Neural cell (in vitro differentiated cells): ENCODE data around the gene XDH. TPM values are rescaled to one million over a fixed set of nuclear protein-coding genes. Genes with fewer than 3 reads are reported as not detected.

Experiments
- H2AFZ ChIP-seq: fragments of 200-600, 300-800 bp; sonication (generic), shearing (Covaris generic); 2 replicates; pipeline ENCODE4 v1.6.0; 2014; ENCODE audit warnings: low read depth, mild to moderate bottlenecking, antibody characterized with exemption, low read length, moderate library complexity
- H3F3A ChIP-seq: fragments of 200-600 bp; shearing (Covaris generic); 2 replicates; pipeline ENCODE4 v1.6.1; 2016; ENCODE audit warnings: mild to moderate bottlenecking, moderate library complexity, mixed read lengths, antibody characterized with exemption, low read length; ENCODE audit not compliant: insufficient read depth, poor library complexity, severe bottlenecking
- H3K27ac ChIP-seq: fragments of 200-600, 300-800 bp; sonication (generic), shearing (Covaris generic); 2 replicates; pipeline ENCODE4 v1.5.1; 2014; ENCODE audit warnings: mild to moderate bottlenecking, low read length, moderate library complexity
- H3K27me3 ChIP-seq: fragments of 300-800, 200-600 bp; sonication (generic), shearing (Covaris generic); 2 replicates; pipeline ENCODE4 v1.6.0; 2014; ENCODE audit warnings: mild to moderate bottlenecking, low read depth, low read length, moderate library complexity; ENCODE audit not compliant: insufficient read depth
- H3K36me3 ChIP-seq: fragments of 300-800, 200-600 bp; sonication (generic), shearing (Covaris generic); 2 replicates; pipeline ENCODE4 v1.5.1; 2014; ENCODE audit warnings: mild to moderate bottlenecking, antibody characterized with exemption, low read length, moderate library complexity; ENCODE audit not compliant: insufficient read depth
- H3K4me2 ChIP-seq: fragments of 300-800, 200-600 bp; sonication (generic), shearing (Covaris generic); 2 replicates; pipeline ENCODE4 v1.6.0; 2014; ENCODE audit warnings: mild to moderate bottlenecking, low read length
- H3K4me3 ChIP-seq: fragments of 300-800, 200-600 bp; sonication (generic), shearing (Covaris generic); 2 replicates; pipeline ENCODE4 v1.5.1; 2014; ENCODE audit warnings: mild to moderate bottlenecking, low read length, moderate library complexity
- H3K79me2 ChIP-seq: fragments of 200-600 bp; shearing (Covaris generic); replicated peaks from 2 replicates; pipeline ENCODE4 v1.6.0; 2014; ENCODE audit warnings: mild to moderate bottlenecking, low read length, moderate library complexity; ENCODE audit not compliant: insufficient read depth
- H3K9ac ChIP-seq: fragments of 300-800, 200-600 bp; sonication (generic), shearing (Covaris generic); 2 replicates; pipeline ENCODE4 v1.6.1; 2016; ENCODE audit warnings: mild to moderate bottlenecking, low read length, mixed read lengths
- H3K9me2 ChIP-seq: fragments of 200-600 bp; shearing (Covaris generic); 2 replicates; pipeline ENCODE4 v1.6.1; 2016; ENCODE audit warnings: mild to moderate bottlenecking, low read length, mixed read lengths; ENCODE audit not compliant: insufficient read depth
- H3K9me3 ChIP-seq: fragments of 200-600, 300-800 bp; sonication (generic), shearing (Covaris generic); 2 replicates; pipeline ENCODE4 v1.6.1; 2016; ENCODE audit warnings: mild to moderate bottlenecking, mixed run types, low read length, moderate library complexity, mixed read lengths
- H4K20me1 ChIP-seq: fragments of 200-600 bp; shearing (Covaris generic); 2 replicates; pipeline ENCODE4 v1.6.1; 2016; ENCODE audit warnings: mild to moderate bottlenecking, mixed run types; ENCODE audit not compliant: insufficient read depth
- CTCF ChIP-seq: fragments of 450-650 bp; IDR thresholded peaks from 2 replicates; pipeline ENCODE4 v1.5.1; 2014; ENCODE audit warnings: antibody characterized with exemption, mild to moderate bottlenecking, moderate library complexity; ENCODE audit not compliant: poor library complexity, severe bottlenecking
- EP300 ChIP-seq: fragments of 450-650 bp; conservative IDR thresholded peaks from 2 replicates; pipeline ENCODE4 v1.6.1; 2014; ENCODE audit warnings: antibody characterized with exemption, mild to moderate bottlenecking, moderate library complexity; ENCODE audit not compliant: poor library complexity, severe bottlenecking
- EZH2 ChIP-seq: fragments of 200-600, 300-800 bp; shearing (Covaris generic), sonication (generic); IDR thresholded peaks from 2 replicates; pipeline ENCODE4 v1.6.1; 2014; ENCODE audit warnings: antibody characterized with exemption, low read length, borderline replicate concordance, mild to moderate bottlenecking; ENCODE audit not compliant: insufficient read depth, poor library complexity, severe bottlenecking
- MXI1 ChIP-seq: fragments of 450-650 bp; conservative IDR thresholded peaks from 2 replicates; pipeline ENCODE4 v1.6.1; 2014; ENCODE audit warnings: antibody characterized with exemption, mild to moderate bottlenecking; ENCODE audit not compliant: poor library complexity, severe bottlenecking
- POLR2AphosphoS5 ChIP-seq: IDR thresholded peaks from 2 replicates; pipeline ENCODE4 v1.6.1; 2012
- RAD21 ChIP-seq: fragments of 450-650 bp; conservative IDR thresholded peaks from 2 replicates; pipeline ENCODE4 v1.6.1; 2014; ENCODE audit warnings: antibody characterized with exemption, mild to moderate bottlenecking, moderate library complexity
- REST ChIP-seq: IDR thresholded peaks from 2 replicates; pipeline ENCODE4 v1.6.1; 2012; ENCODE audit warnings: borderline replicate concordance
- SMC3 ChIP-seq: fragments of 450-650 bp; conservative IDR thresholded peaks from 2 replicates; pipeline ENCODE4 v1.6.1; 2014; ENCODE audit warnings: antibody characterized with exemption, mild to moderate bottlenecking, moderate library complexity; ENCODE audit not compliant: poor library complexity
- TAF1 ChIP-seq: IDR thresholded peaks from 2 replicates; pipeline ENCODE4 v1.6.1; 2012; ENCODE audit warnings: low read depth
- polyA plus RNA-seq: library from polyadenylated mRNA; depleted of rRNA; stranded (reverse); fragments of >200 nt; gene quantifications from 2 replicates; pipeline ENCODE4 v1.2.3, GENCODE V29; 2014

The XDH gene
- polyA plus RNA-seq, 1 donor from 2014 or later = 0.48 TPM

GRCh38 chr2:31420936-31421335 is 6.4 kb upstream of the XDH start:
- no peaks in the 10 kb centered on the region for H4K20me1 ChIP-seq
- no peak overlapping the region for H2AFZ ChIP-seq
- H3K4me3 ChIP-seq = no peak overlapping the region
- no peak overlapping the region for H3K9ac ChIP-seq
- H3K9me2 ChIP-seq = no peaks in the 10 kb centered on the region
- H3F3A ChIP-seq = no peaks in the 10 kb centered on the region
- no peaks in the 10 kb centered on the region for H3K79me2 ChIP-seq
- no peak overlapping the region for H3K4me2 ChIP-seq
- H3K27me3 ChIP-seq = no peaks in the 10 kb centered on the region
- TF ChIP-seq CTCF = no peak
- no peak for TF ChIP-seq RAD21
- TF ChIP-seq MXI1 = no peak
- TF ChIP-seq EP300 = no peak
- TF ChIP-seq POLR2AphosphoS5 = no peak
- no peak for TF ChIP-seq TAF1
- TF ChIP-seq REST = no peak
- TF ChIP-seq EZH2 = no peak
- no peak for TF ChIP-seq SMC3
- H3K27ac ChIP-seq = no peak overlapping the region
- no peaks in the 10 kb centered on the region for H3K36me3 ChIP-seq
- H3K9me3 ChIP-seq = peaks cover 4% of the 10 kb centered on the region

GRCh38 chr2:31419386-31419785 is 4.8 kb upstream of the XDH start:
- Histone ChIP-seq H3K9me3 (peaks cover 4% of the 10 kb centered on the region), H3K36me3 (no peaks in the 10 kb centered on the region), H3K27ac (no peak overlapping the region), H4K20me1 (no peaks in the 10 kb centered on the region), H2AFZ (no peak overlapping the region), H3K4me3 (no peak overlapping the region), H3K4me2 (no peak overlapping the region), H3K9ac (no peak overlapping the region), H3F3A (no peaks in the 10 kb centered on the region), H3K9me2 (no peaks in the 10 kb centered on the region), H3K79me2 (no peaks in the 10 kb centered on the region), H3K27me3 (no peaks in the 10 kb centered on the region)
- TF ChIP-seq EP300 (no peak), RAD21 (no peak), TAF1 (no peak), REST (no peak), EZH2 (no peak), MXI1 (no peak), CTCF (no peak), SMC3 (no peak), POLR2AphosphoS5 (no peak)
